A673 (cell line): ENCODE results near the gene ZC3H12D.

Experiments
- EZH2 ChIP-seq: fragments of 200-600 bp; sonication (generic); IDR thresholded peaks from 2 replicates; pipeline ENCODE4 v1.6.1; 2017; ENCODE audit warnings: borderline replicate concordance, low read depth, mild to moderate bottlenecking, mixed read lengths, antibody characterized with exemption, low read length; ENCODE audit not compliant: poor library complexity, severe bottlenecking
- TF ChIP-seq, protein P1 (sequence below): fragments of 300-800, 200-600 bp; sonication (generic); conservative IDR thresholded peaks from 2 replicates; pipeline ENCODE4 v1.5.1; 2017; ENCODE audit warnings: low read depth, mild to moderate bottlenecking, antibody characterized with exemption, low read length, moderate library complexity, mixed read lengths

DNA sequence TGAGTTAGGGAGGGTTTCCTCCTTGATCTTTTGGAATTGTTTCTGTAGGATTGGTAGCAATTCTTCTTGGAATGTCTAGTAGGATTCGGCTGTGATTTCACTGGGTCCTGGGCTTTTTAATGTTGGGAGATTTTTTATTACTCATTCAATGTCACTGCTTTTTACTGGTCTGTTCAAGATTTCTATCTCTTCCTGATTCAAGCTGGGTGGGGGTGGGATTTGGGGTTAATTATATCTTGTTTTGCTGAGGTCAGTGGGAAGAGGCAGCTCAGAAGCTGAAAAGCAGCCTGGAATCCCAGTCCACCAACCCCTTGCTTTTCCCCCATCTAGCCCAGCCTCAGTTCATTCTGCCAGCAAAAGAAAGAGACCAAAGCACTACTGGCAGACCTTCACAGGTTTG lies 45.2 kb downstream of the ZC3H12D start:
- TF ChIP-seq, protein P1, sequence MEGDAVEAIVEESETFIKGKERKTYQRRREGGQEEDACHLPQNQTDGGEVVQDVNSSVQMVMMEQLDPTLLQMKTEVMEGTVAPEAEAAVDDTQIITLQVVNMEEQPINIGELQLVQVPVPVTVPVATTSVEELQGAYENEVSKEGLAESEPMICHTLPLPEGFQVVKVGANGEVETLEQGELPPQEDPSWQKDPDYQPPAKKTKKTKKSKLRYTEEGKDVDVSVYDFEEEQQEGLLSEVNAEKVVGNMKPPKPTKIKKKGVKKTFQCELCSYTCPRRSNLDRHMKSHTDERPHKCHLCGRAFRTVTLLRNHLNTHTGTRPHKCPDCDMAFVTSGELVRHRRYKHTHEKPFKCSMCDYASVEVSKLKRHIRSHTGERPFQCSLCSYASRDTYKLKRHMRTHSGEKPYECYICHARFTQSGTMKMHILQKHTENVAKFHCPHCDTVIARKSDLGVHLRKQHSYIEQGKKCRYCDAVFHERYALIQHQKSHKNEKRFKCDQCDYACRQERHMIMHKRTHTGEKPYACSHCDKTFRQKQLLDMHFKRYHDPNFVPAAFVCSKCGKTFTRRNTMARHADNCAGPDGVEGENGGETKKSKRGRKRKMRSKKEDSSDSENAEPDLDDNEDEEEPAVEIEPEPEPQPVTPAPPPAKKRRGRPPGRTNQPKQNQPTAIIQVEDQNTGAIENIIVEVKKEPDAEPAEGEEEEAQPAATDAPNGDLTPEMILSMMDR, result no peak
- no peak for TF ChIP-seq EZH2
